SU-DHL-6 (cell line): Measurements from ENCODE around the gene GCH1.

Experiments used
- H2AFZ ChIP-seq: fragments of 200-600 bp; sonication (generic); 2 replicates; pipeline ENCODE4 v1.6.1; 2014; ENCODE audit warnings: low read depth, mild to moderate bottlenecking, moderate library complexity, mixed read lengths, antibody characterized with exemption, low read length; ENCODE audit not compliant: severe bottlenecking
- H3F3A ChIP-seq: fragments of 200-600 bp; shearing (Covaris generic); 2 replicates; pipeline ENCODE4 v1.6.0; 2016; ENCODE audit warnings: antibody characterized with exemption, mild to moderate bottlenecking; ENCODE audit not compliant: insufficient read depth
- H3K27ac ChIP-seq: fragments of 200-600 bp; sonication (generic); 2 replicates; pipeline ENCODE4 v1.5.1; 2016; ENCODE audit warnings: low read depth, mild to moderate bottlenecking, low read length, moderate library complexity, mixed read lengths
- H3K27me3 ChIP-seq: fragments of 200-600 bp; sonication (generic), shearing (Covaris generic); 2 replicates; pipeline ENCODE4 v1.6.0; 2014; ENCODE audit warnings: mild to moderate bottlenecking, low read length
- H3K36me3 ChIP-seq: fragments of 200-600 bp; sonication (generic); 2 replicates; pipeline ENCODE4 v1.6.1; 2014; ENCODE audit warnings: mild to moderate bottlenecking, low read length, mixed read lengths
- H3K4me2 ChIP-seq: fragments of 300-600, 200-600 bp; shearing (Covaris generic), sonication (generic); 2 replicates; pipeline ENCODE4 v1.6.0; 2014; ENCODE audit warnings: low read length, low read depth, mild to moderate bottlenecking; ENCODE audit not compliant: poor library complexity, severe bottlenecking
- H3K4me3 ChIP-seq: fragments of 200-600 bp; sonication (generic); 2 replicates; pipeline ENCODE4 v1.5.1; 2014; ENCODE audit warnings: antibody characterized with exemption, low read length, mild to moderate bottlenecking, mixed read lengths; ENCODE audit not compliant: insufficient read depth, poor library complexity, severe bottlenecking
- H3K79me2 ChIP-seq: fragments of 200-600 bp; sonication (generic); 2 replicates; pipeline ENCODE4 v1.6.1; 2014; ENCODE audit warnings: mild to moderate bottlenecking, low read length, moderate library complexity; ENCODE audit not compliant: insufficient read depth
- H3K9ac ChIP-seq: fragments of 200-600 bp; sonication (generic); 2 replicates; pipeline ENCODE4 v1.7.0; 2014; ENCODE audit warnings: mild to moderate bottlenecking, low read length
- H3K9me2 ChIP-seq: fragments of 200-600 bp; sonication (generic); replicated peaks from 2 replicates; pipeline ENCODE4 v1.6.1; 2014; ENCODE audit warnings: low read length; ENCODE audit not compliant: insufficient read depth
- H3K9me3 ChIP-seq: fragments of 200-600 bp; sonication (generic); 2 replicates; pipeline ENCODE4 v1.6.1; 2014; ENCODE audit warnings: low read length, mixed read lengths; ENCODE audit not compliant: insufficient read depth
- H4K20me1 ChIP-seq: fragments of 200-600 bp; sonication (generic); 2 replicates; pipeline ENCODE4 v1.6.1; 2014; ENCODE audit warnings: low read depth, mild to moderate bottlenecking, antibody characterized with exemption, low read length, moderate library complexity, mixed read lengths
- CTCF ChIP-seq: fragments of 200-600 bp; sonication (generic); IDR thresholded peaks from one replicate; pipeline ENCODE4 v1.5.1; 2017; ENCODE audit warnings: antibody characterized with exemption, mild to moderate bottlenecking, low read length, moderate library complexity; ENCODE audit not compliant: insufficient read depth, poor library complexity, severe bottlenecking
- EZH2phosphoT487 ChIP-seq: fragments of 200-600 bp; sonication (generic), shearing (Covaris generic); conservative IDR thresholded peaks from 2 replicates; pipeline ENCODE4 v1.6.1; 2018; ENCODE audit warnings: mild to moderate bottlenecking, antibody characterized with exemption, low read length, moderate library complexity, mixed read lengths

The GCH1 gene

GRCh38 chr14:54813081-54813480 is 89.5 kb downstream of the GCH1 start:
- Histone ChIP-seq H3F3A (no peaks in the 10 kb centered on the region), H3K79me2 (no peaks in the 10 kb centered on the region), H2AFZ (no peak overlapping the region), H3K27me3 (no peaks in the 10 kb centered on the region), H3K27ac (no peak overlapping the region), H3K9me3 (no peaks in the 10 kb centered on the region), H4K20me1 (no peaks in the 10 kb centered on the region), H3K36me3 (no peaks in the 10 kb centered on the region), H3K9ac (no peak overlapping the region), H3K4me3 (no peak overlapping the region), H3K4me2 (no peak overlapping the region), H3K9me2 (no peaks in the 10 kb centered on the region)
- TF ChIP-seq CTCF (no peak), EZH2phosphoT487 (no peak)

GRCh38 chr14:54812617-54813016 is 90.0 kb downstream of the GCH1 start:
- TF ChIP-seq EZH2phosphoT487 = no peak
- no peak for TF ChIP-seq CTCF
- no peaks in the 10 kb centered on the region for H4K20me1 ChIP-seq
- no peaks in the 10 kb centered on the region for H3K9me2 ChIP-seq
- no peak overlapping the region for H3K4me2 ChIP-seq
- H3K9ac ChIP-seq = no peak overlapping the region
- no peaks in the 10 kb centered on the region for H3F3A ChIP-seq
- H2AFZ ChIP-seq = no peak overlapping the region
- no peak overlapping the region for H3K27ac ChIP-seq
- H3K9me3 ChIP-seq = no peaks in the 10 kb centered on the region
- no peaks in the 10 kb centered on the region for H3K36me3 ChIP-seq
- no peaks in the 10 kb centered on the region for H3K79me2 ChIP-seq
- no peak overlapping the region for H3K4me3 ChIP-seq
- H3K27me3 ChIP-seq = no peaks in the 10 kb centered on the region

- Histone ChIP-seq H3K4me2 (no peak overlapping the region), H2AFZ (no peak overlapping the region), H3F3A (no peaks in the 10 kb centered on the region), H3K36me3 (no peaks in the 10 kb centered on the region), H4K20me1 (no peaks in the 10 kb centered on the region), H3K4me3 (no peak overlapping the region), H3K9ac (no peak overlapping the region), H3K27ac (no peak overlapping the region), H3K79me2 (no peaks in the 10 kb centered on the region), H3K9me2 (no peaks in the 10 kb centered on the region), H3K27me3 (no peaks in the 10 kb centered on the region), H3K9me3 (no peaks in the 10 kb centered on the region)
- TF ChIP-seq EZH2phosphoT487 = no peak
- no peak for TF ChIP-seq CTCF
Measured at GRCh38 chr14:54809767-54810166, 92.9 kb downstream of the GCH1 start.
